IMR-90 (cell line): ENCODE results near the gene LRRC4. TPM values are rescaled to one million over a fixed set of nuclear protein-coding genes. Genes with fewer than 3 reads are reported as not detected.

Source experiments
- CHD1 ChIP-seq: IDR thresholded peaks from 2 replicates; pipeline ENCODE4 v1.6.1; 2012; ENCODE audit warnings: low read depth, low read length, improper control_type of control experiment
- ELK1 ChIP-seq: fragments of 150-350 bp; IDR thresholded peaks from 2 replicates; pipeline ENCODE4 v1.6.1; 2016; ENCODE audit warnings: low read depth, mild to moderate bottlenecking, low read length, moderate library complexity, borderline replicate concordance
- FOS ChIP-seq: fragments of 150-350 bp; IDR thresholded peaks from 2 replicates; pipeline ENCODE4 v1.6.1; 2016; ENCODE audit warnings: low read depth, low read length
- MAZ ChIP-seq: IDR thresholded peaks from 2 replicates; pipeline ENCODE4 v1.6.1; 2012; ENCODE audit warnings: low read depth, mild to moderate bottlenecking, low read length, improper control_type of control experiment, moderate library complexity, borderline replicate concordance
- USF2 ChIP-seq: fragments of 150-350 bp; IDR thresholded peaks from 2 replicates; pipeline ENCODE4 v1.6.1; 2017; ENCODE audit warnings: mild to moderate bottlenecking, antibody characterized with exemption, low read length, low read depth
- polyA plus RNA-seq, 3 experiments: library from polyadenylated mRNA; depleted of rRNA; stranded (reverse); fragments of >200 nt; gene quantifications; 2 replicates each; pipeline ENCODE4 v1.2.3, GENCODE V29; 2012; ENCODE audit warnings: low replicate concordance in 1 of 3
- total RNA-seq: library from RNA; depleted of rRNA; stranded (reverse); fragments of >200 nt; gene quantifications from 2 replicates; pipeline ENCODE4 v1.2.3, GENCODE V29; 2012

The LRRC4 gene
- total and polyA plus RNA-seq, 2 of the 4 experiments (the other 2 are of a cell fraction) = 0.54 to 0.55 TPM

GRCh38 chr7:128031901-128032604, 816 bp upstream of the LRRC4 start (continued):
- no peak for TF ChIP-seq ELK1
- peak; percentile 41; the same call in 1 of the 2 replicates for TF ChIP-seq MAZ
- TF ChIP-seq CHD1 = no peak
- peak; percentile 30; the same call in 1 of the 2 replicates for TF ChIP-seq FOS
- no peak for TF ChIP-seq USF2
